HepG2 (cell line): ENCODE measurements around the gene MRPL51. TPM values are rescaled to one million over a fixed set of nuclear protein-coding genes. Genes with fewer than 3 reads are reported as not detected.

ENCODE experiments used
- ADNP ChIP-seq: sonication (generic); formaldehyde crosslinking; IDR thresholded peaks from 2 replicates; pipeline ENCODE4 v1.4.0; 2020; ENCODE audit warnings: missing genetic modification reagents
- CREM ChIP-seq, 2 experiments: sonication (generic) in 1 of 2; formaldehyde crosslinking in 1 of 2; IDR thresholded peaks; 2 replicates each; pipeline versions ENCODE4 v1.4.0 to v1.6.1; 2016 to 2020; ENCODE audit warnings: antibody characterized with exemption in 1 of 2, mild to moderate bottlenecking in 1 of 2, missing genetic modification reagents in 1 of 2
- HNRNPUL1 ChIP-seq: fragments of 200-400 bp; formaldehyde crosslinking; IDR thresholded peaks from 2 replicates; pipeline ENCODE4 v1.6.1; 2017; ENCODE audit warnings: low read depth, mild to moderate bottlenecking, low read length, moderate library complexity
- JDP2 ChIP-seq: sonication (generic); formaldehyde crosslinking; IDR thresholded peaks from 2 replicates; pipeline ENCODE4 v1.8.1; 2022; ENCODE audit warnings: missing genetic modification reagents, borderline replicate concordance
- KLF15 ChIP-seq: sonication (generic); formaldehyde crosslinking; IDR thresholded peaks from 2 replicates; pipeline ENCODE4 v1.8.1; 2023; ENCODE audit warnings: borderline replicate concordance, mild to moderate bottlenecking, inconsistent platforms, missing genetic modification reagents, mixed read lengths
- MAFK ChIP-seq, 2 experiments: IDR thresholded peaks in 1 of 2; conservative IDR thresholded peaks in 1 of 2; 2 replicates each; pipeline ENCODE4 v1.6.1; 2011; ENCODE audit warnings: improper control_type of control experiment in 2 of 2, low read length in 2 of 2
- NFE2L1 ChIP-seq: sonication (generic); formaldehyde crosslinking; IDR thresholded peaks from 2 replicates; pipeline ENCODE4 v1.4.0; 2020; ENCODE audit warnings: missing genetic modification reagents, mild to moderate bottlenecking, borderline replicate concordance
- PAX8 ChIP-seq: sonication (generic); formaldehyde crosslinking; IDR thresholded peaks from 2 replicates; pipeline ENCODE4 v1.8.0; 2022; ENCODE audit warnings: mild to moderate bottlenecking, missing genetic modification reagents, borderline replicate concordance
- POLR2G ChIP-seq: fragments of 200-400 bp; formaldehyde crosslinking; IDR thresholded peaks from 2 replicates; pipeline ENCODE4 v1.6.1; 2018; ENCODE audit warnings: mild to moderate bottlenecking, low read depth, low read length, moderate library complexity
- SIN3B ChIP-seq: fragments of 150-350 bp; IDR thresholded peaks from 2 replicates; pipeline ENCODE4 v1.6.1; 2014; ENCODE audit warnings: low read length
- SMAD9 ChIP-seq: sonication (generic); formaldehyde crosslinking; IDR thresholded peaks from 2 replicates; pipeline ENCODE4 v1.5.1; 2020; ENCODE audit warnings: mild to moderate bottlenecking, missing genetic modification reagents
- TAF1 ChIP-seq: sonication (generic); formaldehyde crosslinking; IDR thresholded peaks from 2 replicates; pipeline ENCODE4 v1.4.0; 2020; ENCODE audit warnings: missing genetic modification reagents
- U2AF2 ChIP-seq: fragments of 200-400 bp; formaldehyde crosslinking; IDR thresholded peaks from 2 replicates; pipeline ENCODE4 v1.6.1; 2017; ENCODE audit warnings: low read depth, mild to moderate bottlenecking, low read length
- ZFP90 ChIP-seq: sonication (generic); formaldehyde crosslinking; IDR thresholded peaks from 2 replicates; pipeline ENCODE4 v1.8.0; 2022; ENCODE audit warnings: missing genetic modification reagents, mild to moderate bottlenecking, inconsistent platforms, borderline replicate concordance
- ZNF143 ChIP-seq: sonication (generic); formaldehyde crosslinking; IDR thresholded peaks from 2 replicates; pipeline ENCODE4 v1.4.0; 2020; ENCODE audit warnings: missing genetic modification reagents
- ZNF282 ChIP-seq: fragments of 450-650 bp; IDR thresholded peaks from 2 replicates; pipeline ENCODE4 v1.6.1; 2018; ENCODE audit not compliant: partially characterized antibody
- ZNF33A ChIP-seq: sonication (generic); formaldehyde crosslinking; IDR thresholded peaks from 2 replicates; pipeline ENCODE4 v1.5.1; 2020; ENCODE audit warnings: missing genetic modification reagents, mild to moderate bottlenecking, moderate library complexity, borderline replicate concordance
- ZNF430 ChIP-seq: sonication (generic); formaldehyde crosslinking; IDR thresholded peaks from 2 replicates; pipeline ENCODE4 v1.9.0; 2021; ENCODE audit warnings: mild to moderate bottlenecking, missing genetic modification reagents
- ZNF557 ChIP-seq: sonication (generic); formaldehyde crosslinking; IDR thresholded peaks from 2 replicates; pipeline ENCODE4 v1.4.0; 2020; ENCODE audit warnings: missing genetic modification reagents
- ZNF619 ChIP-seq: sonication (generic); formaldehyde crosslinking; IDR thresholded peaks from 2 replicates; pipeline ENCODE4 v1.4.0; 2020; ENCODE audit warnings: mild to moderate bottlenecking, missing genetic modification reagents
- ZNF775 ChIP-seq: sonication (generic); formaldehyde crosslinking; IDR thresholded peaks from 2 replicates; pipeline ENCODE4 v1.4.0; 2020; ENCODE audit warnings: missing genetic modification reagents, mild to moderate bottlenecking, moderate library complexity, borderline replicate concordance
- ZNF850 ChIP-seq: sonication (generic); formaldehyde crosslinking; conservative IDR thresholded peaks from 2 replicates; pipeline ENCODE4 v1.9.0; 2021; ENCODE audit warnings: mild to moderate bottlenecking, missing genetic modification reagents
- ZSCAN21 ChIP-seq: sonication (generic); formaldehyde crosslinking; IDR thresholded peaks from 2 replicates; pipeline ENCODE4 v1.8.0; 2022; ENCODE audit warnings: mild to moderate bottlenecking, missing genetic modification reagents, moderate library complexity, borderline replicate concordance
- polyA plus RNA-seq, 8 experiments: library from polyadenylated mRNA; depleted of rRNA in 3 of 8; stranded (reverse) in 7 of 8; unstranded in 1 of 8; fragments of >200 nt; fragmentation: Illumina TruSeq in 4 of 8; extraction: Trizol in 4 of 8; gene quantifications; 2 replicates each; pipeline versions ENCODE4 v1.2.1 to v1.2.3, GENCODE V29; 2011 to 2016; ENCODE audit warnings: low read depth in 4 of 8, missing spikeins in 1 of 8, mixed read lengths in 1 of 8; ENCODE audit not compliant: insufficient read depth in 1 of 8
- total RNA-seq, 5 experiments: library from RNA; depleted of rRNA; stranded (reverse); fragments of >200 nt; fragmentation: Illumina TruSeq; extraction: Trizol; gene quantifications; 2 replicates each; pipeline ENCODE4 v1.2.3, GENCODE V29; 2016; ENCODE audit warnings: low read depth in 1 of 5
- TF ChIP-seq, protein P1 (sequence below): sonication (generic); formaldehyde crosslinking; IDR thresholded peaks from 2 replicates; pipeline ENCODE4 v1.4.0; 2020; ENCODE audit warnings: missing genetic modification reagents; ENCODE audit errors: not compliant biosample characterization
- TF ChIP-seq, protein P2 (sequence below): sonication (generic); formaldehyde crosslinking; IDR thresholded peaks from 2 replicates; pipeline ENCODE4 v1.5.1; 2020; ENCODE audit warnings: mild to moderate bottlenecking, missing genetic modification reagents, moderate library complexity
- TF ChIP-seq, protein P3 (sequence below): sonication (generic); formaldehyde crosslinking; IDR thresholded peaks from 2 replicates; pipeline ENCODE4 v1.8.0; 2022; ENCODE audit warnings: missing genetic modification reagents, mild to moderate bottlenecking, moderate library complexity, borderline replicate concordance

The MRPL51 gene
- total and polyA plus RNA-seq, 2 of the 13 experiments (the other 11 are each of a cell fraction or from before 2014, with no cell fraction given): 64.8 to 278 TPM

DNA sequence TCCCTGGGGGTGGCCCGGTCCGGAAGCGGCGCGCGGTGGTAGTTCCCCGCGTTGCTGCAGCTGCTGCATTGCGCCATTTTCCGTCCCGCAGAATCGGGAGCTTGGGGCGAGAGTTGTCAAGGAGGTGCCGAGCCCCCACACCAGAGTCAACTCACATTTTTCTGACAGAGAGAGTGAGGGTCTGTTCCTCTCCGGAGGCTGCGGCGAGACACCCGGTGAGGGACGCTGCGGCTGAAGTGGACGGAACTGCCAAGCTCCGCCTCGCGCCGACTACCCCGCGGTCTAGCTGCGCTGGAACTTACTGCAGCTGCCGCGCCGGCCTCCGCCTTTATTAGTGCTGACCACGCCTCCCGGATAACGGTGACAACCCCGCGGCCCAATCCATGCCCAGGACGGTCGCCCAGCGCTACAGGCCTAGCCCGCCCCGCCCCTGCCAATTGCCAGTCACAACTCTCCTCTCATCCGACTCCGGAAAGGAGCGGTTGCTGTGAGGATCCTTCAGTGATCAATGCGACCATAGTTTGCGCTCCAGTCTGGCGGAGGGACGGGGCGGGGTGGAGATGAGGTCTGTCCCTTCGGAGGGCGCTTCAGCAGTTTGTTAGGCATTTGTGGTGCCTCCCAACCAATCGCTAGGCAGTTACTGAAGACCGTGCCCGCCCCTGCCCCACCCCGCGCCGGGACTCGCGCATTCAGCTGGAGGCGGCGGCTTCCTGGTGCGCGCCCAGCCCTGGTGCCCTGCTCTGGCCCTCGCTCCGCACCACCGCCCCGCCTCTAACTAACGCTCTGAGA, 22.5 kb downstream of the MRPL51 start, which contains the start of gene VAMP1 (continued):
- peak; percentile 63; the same call in 1 of the 2 replicates for TF ChIP-seq HNRNPUL1
- TF ChIP-seq CREM (IDR thresholded peaks at IDR 0.05): peak; percentile 43
- TF ChIP-seq CREM (CRISPR knock-in tag; IDR thresholded peaks at IDR 0.05): no peak
- no peak; the same call in 1 of the 2 replicates for TF ChIP-seq ZNF143 (CRISPR knock-in tag)
- TF ChIP-seq, protein P1, sequence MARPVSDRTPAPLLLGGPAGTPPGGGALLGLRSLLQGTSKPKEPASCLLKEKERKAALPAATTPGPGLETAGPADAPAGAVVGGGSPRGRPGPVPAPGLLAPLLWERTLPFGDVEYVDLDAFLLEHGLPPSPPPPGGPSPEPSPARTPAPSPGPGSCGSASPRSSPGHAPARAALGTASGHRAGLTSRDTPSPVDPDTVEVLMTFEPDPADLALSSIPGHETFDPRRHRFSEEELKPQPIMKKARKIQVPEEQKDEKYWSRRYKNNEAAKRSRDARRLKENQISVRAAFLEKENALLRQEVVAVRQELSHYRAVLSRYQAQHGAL: no peak
- no peak for TF ChIP-seq JDP2 (CRISPR knock-in tag)
- no peak for TF ChIP-seq ZNF282
- TF ChIP-seq PAX8: peak; percentile 87; the same call in 1 of the 2 replicates
- TF ChIP-seq NFE2L1 (CRISPR knock-in tag): no peak
- TF ChIP-seq ZNF557 (CRISPR knock-in tag): peak; percentile 31; the same call in 1 of the 2 replicates
- no peak; the same call in none of the 2 replicates for TF ChIP-seq ZNF619 (CRISPR knock-in tag)
- TF ChIP-seq POLR2G: peak; percentile 100
- no peak for TF ChIP-seq ZNF430 (CRISPR knock-in tag)
- TF ChIP-seq ZNF850 (CRISPR knock-in tag): no peak
- no peak for TF ChIP-seq SIN3B
- peak; percentile 89 for TF ChIP-seq ZSCAN21 (CRISPR knock-in tag)
- peak; percentile 34 to 37; a peak in 3 of 4 replicates for TF ChIP-seq MAFK (conservative IDR thresholded peaks at IDR 0.05 in 1 of 2, IDR thresholded peaks at IDR 0.05 in 1 of 2; ENCODE audit: low read length in 2 of 2)
- TF ChIP-seq KLF15: 0 out of 2 replicates have a peak, but pooled peaks have one; percentile 40
- peak; percentile 98 for TF ChIP-seq TAF1 (CRISPR knock-in tag)
- peak; percentile 80 for TF ChIP-seq ZNF33A
- TF ChIP-seq, protein P2, sequence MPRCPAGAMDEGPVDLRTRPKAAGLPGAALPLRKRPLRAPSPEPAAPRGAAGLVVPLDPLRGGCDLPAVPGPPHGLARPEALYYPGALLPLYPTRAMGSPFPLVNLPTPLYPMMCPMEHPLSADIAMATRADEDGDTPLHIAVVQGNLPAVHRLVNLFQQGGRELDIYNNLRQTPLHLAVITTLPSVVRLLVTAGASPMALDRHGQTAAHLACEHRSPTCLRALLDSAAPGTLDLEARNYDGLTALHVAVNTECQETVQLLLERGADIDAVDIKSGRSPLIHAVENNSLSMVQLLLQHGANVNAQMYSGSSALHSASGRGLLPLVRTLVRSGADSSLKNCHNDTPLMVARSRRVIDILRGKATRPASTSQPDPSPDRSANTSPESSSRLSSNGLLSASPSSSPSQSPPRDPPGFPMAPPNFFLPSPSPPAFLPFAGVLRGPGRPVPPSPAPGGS (CRISPR knock-in tag): no peak
- TF ChIP-seq, protein P3, sequence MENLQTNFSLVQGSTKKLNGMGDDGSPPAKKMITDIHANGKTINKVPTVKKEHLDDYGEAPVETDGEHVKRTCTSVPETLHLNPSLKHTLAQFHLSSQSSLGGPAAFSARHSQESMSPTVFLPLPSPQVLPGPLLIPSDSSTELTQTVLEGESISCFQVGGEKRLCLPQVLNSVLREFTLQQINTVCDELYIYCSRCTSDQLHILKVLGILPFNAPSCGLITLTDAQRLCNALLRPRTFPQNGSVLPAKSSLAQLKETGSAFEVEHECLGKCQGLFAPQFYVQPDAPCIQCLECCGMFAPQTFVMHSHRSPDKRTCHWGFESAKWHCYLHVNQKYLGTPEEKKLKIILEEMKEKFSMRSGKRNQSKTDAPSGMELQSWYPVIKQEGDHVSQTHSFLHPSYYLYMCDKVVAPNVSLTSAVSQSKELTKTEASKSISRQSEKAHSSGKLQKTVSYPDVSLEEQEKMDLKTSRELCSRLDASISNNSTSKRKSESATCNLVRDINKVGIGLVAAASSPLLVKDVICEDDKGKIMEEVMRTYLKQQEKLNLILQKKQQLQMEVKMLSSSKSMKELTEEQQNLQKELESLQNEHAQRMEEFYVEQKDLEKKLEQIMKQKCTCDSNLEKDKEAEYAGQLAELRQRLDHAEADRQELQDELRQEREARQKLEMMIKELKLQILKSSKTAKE (CRISPR knock-in tag): peak; percentile 69; the same call in 1 of the 2 replicates
- no peak for TF ChIP-seq SMAD9 (CRISPR knock-in tag)
- TF ChIP-seq ZNF775 (CRISPR knock-in tag): no peak
- no peak for TF ChIP-seq U2AF2
- TF ChIP-seq ZFP90 (CRISPR knock-in tag): no peak
- no peak for TF ChIP-seq ADNP
